WTC11 (cell line): Measurements from ENCODE around the gene FMN2.

Experiments
- ETV6 ChIP-seq: sonication (generic); formaldehyde crosslinking; IDR thresholded peaks from 2 replicates; pipeline ENCODE4 v1.8.1; 2022; ENCODE audit warnings: mild to moderate bottlenecking, missing genetic modification reagents
- FOXP1 ChIP-seq: sonication (generic); formaldehyde crosslinking; IDR thresholded peaks from 2 replicates; pipeline ENCODE4 v1.8.0; 2022; ENCODE audit warnings: missing genetic modification reagents, mild to moderate bottlenecking, moderate library complexity, borderline replicate concordance
- IRF2 ChIP-seq: sonication (generic); formaldehyde crosslinking; IDR thresholded peaks from 2 replicates; pipeline ENCODE4 v1.8.0; 2022; ENCODE audit warnings: low read depth, missing genetic modification reagents, borderline replicate concordance
- JUN ChIP-seq: sonication (generic); formaldehyde crosslinking; IDR thresholded peaks from 2 replicates; pipeline ENCODE4 v1.8.0; 2023; ENCODE audit warnings: mild to moderate bottlenecking, missing genetic modification reagents
- NFE2L1 ChIP-seq: sonication (generic); formaldehyde crosslinking; IDR thresholded peaks from 2 replicates; pipeline ENCODE4 v1.8.1; 2023; ENCODE audit warnings: missing genetic modification reagents
- NFYB ChIP-seq: sonication (generic); formaldehyde crosslinking; conservative IDR thresholded peaks from 2 replicates; pipeline ENCODE4 v1.8.0; 2022; ENCODE audit warnings: low read depth, missing genetic modification reagents
- SMAD3 ChIP-seq: sonication (generic); formaldehyde crosslinking; IDR thresholded peaks from 2 replicates; pipeline ENCODE4 v1.8.0; 2022; ENCODE audit warnings: missing genetic modification reagents, mild to moderate bottlenecking, borderline replicate concordance
- SP1 ChIP-seq: sonication (generic); formaldehyde crosslinking; conservative IDR thresholded peaks from 2 replicates; pipeline ENCODE4 v1.8.1; 2022; ENCODE audit warnings: missing genetic modification reagents
- ZNF317 ChIP-seq: sonication (generic); formaldehyde crosslinking; IDR thresholded peaks from 2 replicates; pipeline ENCODE4 v1.8.1; 2023; ENCODE audit warnings: low read depth, mild to moderate bottlenecking, moderate library complexity, missing genetic modification reagents, borderline replicate concordance
- TF ChIP-seq, protein P1 (sequence below): sonication (generic); formaldehyde crosslinking; IDR thresholded peaks from 2 replicates; pipeline ENCODE4 v1.8.0; 2022; ENCODE audit warnings: mild to moderate bottlenecking, missing genetic modification reagents
- TF ChIP-seq, protein P2 (sequence below): sonication (generic); formaldehyde crosslinking; conservative IDR thresholded peaks from 2 replicates; pipeline ENCODE4 v1.8.1; 2022; ENCODE audit warnings: mild to moderate bottlenecking, missing genetic modification reagents
- TF ChIP-seq, protein P3 (sequence below): fragments of 200-600 bp; IDR thresholded peaks from 2 replicates; pipeline ENCODE4 v1.8.0; 2022; ENCODE audit warnings: antibody characterized with exemption
- TF ChIP-seq, protein P4 (sequence below): sonication (generic); formaldehyde crosslinking; IDR thresholded peaks from 2 replicates; pipeline ENCODE4 v1.8.1; 2023; ENCODE audit warnings: mild to moderate bottlenecking, missing genetic modification reagents, moderate library complexity
- TF ChIP-seq, protein P5 (sequence below): sonication (generic); formaldehyde crosslinking; IDR thresholded peaks from 2 replicates; pipeline ENCODE4 v1.8.1; 2023; ENCODE audit warnings: mild to moderate bottlenecking, moderate library complexity, missing genetic modification reagents

DNA sequence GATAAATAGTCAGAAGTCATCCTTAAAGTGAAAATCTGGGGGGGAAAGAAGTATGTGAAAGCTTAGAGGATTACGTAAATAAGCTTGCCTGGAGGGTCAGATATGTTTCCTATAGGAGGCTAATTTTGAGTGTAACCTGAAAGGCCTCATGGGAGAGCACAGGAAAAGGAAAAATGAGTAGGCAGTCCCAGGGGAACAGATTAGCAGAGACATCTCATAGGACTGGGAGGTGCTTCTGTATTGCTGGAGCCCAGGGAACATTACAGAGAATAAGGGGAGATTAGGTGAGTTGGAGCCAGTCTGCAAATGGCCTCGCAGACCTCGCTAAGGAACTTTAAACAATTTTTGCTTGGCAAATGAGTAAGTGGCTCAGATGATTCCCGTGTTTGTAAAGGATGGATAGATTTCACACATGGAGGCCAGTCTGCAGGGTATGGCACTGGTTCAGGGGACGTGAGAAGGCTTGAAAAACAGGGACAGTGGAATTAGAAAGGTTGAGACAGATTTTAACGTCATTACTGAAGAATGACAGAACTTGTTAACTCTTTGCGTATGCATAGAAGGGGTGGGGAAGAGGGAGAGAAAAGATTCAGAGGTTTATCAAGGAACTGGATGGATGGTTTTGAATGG lies 371.2 kb downstream of the FMN2 start:
- TF ChIP-seq, protein P1, sequence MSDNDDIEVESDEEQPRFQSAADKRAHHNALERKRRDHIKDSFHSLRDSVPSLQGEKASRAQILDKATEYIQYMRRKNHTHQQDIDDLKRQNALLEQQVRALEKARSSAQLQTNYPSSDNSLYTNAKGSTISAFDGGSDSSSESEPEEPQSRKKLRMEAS: no peak
- no peak for TF ChIP-seq NFE2L1 (CRISPR knock-in tag)
- TF ChIP-seq SP1 (CRISPR knock-in tag): no peak
- TF ChIP-seq, protein P2, sequence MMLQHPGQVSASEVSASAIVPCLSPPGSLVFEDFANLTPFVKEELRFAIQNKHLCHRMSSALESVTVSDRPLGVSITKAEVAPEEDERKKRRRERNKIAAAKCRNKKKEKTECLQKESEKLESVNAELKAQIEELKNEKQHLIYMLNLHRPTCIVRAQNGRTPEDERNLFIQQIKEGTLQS (CRISPR knock-in tag): no peak
- TF ChIP-seq, protein P3, sequence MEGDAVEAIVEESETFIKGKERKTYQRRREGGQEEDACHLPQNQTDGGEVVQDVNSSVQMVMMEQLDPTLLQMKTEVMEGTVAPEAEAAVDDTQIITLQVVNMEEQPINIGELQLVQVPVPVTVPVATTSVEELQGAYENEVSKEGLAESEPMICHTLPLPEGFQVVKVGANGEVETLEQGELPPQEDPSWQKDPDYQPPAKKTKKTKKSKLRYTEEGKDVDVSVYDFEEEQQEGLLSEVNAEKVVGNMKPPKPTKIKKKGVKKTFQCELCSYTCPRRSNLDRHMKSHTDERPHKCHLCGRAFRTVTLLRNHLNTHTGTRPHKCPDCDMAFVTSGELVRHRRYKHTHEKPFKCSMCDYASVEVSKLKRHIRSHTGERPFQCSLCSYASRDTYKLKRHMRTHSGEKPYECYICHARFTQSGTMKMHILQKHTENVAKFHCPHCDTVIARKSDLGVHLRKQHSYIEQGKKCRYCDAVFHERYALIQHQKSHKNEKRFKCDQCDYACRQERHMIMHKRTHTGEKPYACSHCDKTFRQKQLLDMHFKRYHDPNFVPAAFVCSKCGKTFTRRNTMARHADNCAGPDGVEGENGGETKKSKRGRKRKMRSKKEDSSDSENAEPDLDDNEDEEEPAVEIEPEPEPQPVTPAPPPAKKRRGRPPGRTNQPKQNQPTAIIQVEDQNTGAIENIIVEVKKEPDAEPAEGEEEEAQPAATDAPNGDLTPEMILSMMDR: no peak
- TF ChIP-seq ZNF317: no peak
- no peak for TF ChIP-seq NFYB (CRISPR knock-in tag)
- TF ChIP-seq SMAD3 (CRISPR knock-in tag): no peak
- TF ChIP-seq, protein P4, sequence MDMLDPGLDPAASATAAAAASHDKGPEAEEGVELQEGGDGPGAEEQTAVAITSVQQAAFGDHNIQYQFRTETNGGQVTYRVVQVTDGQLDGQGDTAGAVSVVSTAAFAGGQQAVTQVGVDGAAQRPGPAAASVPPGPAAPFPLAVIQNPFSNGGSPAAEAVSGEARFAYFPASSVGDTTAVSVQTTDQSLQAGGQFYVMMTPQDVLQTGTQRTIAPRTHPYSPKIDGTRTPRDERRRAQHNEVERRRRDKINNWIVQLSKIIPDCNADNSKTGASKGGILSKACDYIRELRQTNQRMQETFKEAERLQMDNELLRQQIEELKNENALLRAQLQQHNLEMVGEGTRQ (CRISPR knock-in tag): no peak
- TF ChIP-seq FOXP1: no peak
- no peak for TF ChIP-seq JUN (CRISPR knock-in tag)
- TF ChIP-seq, protein P5, sequence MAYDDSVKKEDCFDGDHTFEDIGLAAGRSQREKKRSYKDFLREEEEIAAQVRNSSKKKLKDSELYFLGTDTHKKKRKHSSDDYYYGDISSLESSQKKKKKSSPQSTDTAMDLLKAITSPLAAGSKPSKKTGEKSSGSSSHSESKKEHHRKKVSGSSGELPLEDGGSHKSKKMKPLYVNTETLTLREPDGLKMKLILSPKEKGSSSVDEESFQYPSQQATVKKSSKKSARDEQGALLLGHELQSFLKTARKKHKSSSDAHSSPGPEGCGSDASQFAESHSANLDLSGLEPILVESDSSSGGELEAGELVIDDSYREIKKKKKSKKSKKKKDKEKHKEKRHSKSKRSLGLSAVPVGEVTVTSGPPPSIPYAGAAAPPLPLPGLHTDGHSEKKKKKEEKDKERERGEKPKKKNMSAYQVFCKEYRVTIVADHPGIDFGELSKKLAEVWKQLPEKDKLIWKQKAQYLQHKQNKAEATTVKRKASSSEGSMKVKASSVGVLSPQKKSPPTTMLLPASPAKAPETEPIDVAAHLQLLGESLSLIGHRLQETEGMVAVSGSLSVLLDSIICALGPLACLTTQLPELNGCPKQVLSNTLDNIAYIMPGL (CRISPR knock-in tag): no peak
- no peak for TF ChIP-seq ETV6 (CRISPR knock-in tag)
- TF ChIP-seq IRF2 (CRISPR knock-in tag): no peak
